Tibial nerve (tissue), 4 donors: ENCODE data around the gene BLNK.

ENCODE experiments used
- CTCF ChIP-seq, 5 experiments: fragments of 200-600 bp in 3 of 5; fragments of 450-650 bp in 2 of 5; sonication (generic) in 3 of 5; IDR thresholded peaks; one replicate each; pipeline ENCODE4 v1.5.1; 2016 to 2019; ENCODE audit warnings: antibody characterized with exemption in 5 of 5, mild to moderate bottlenecking in 3 of 5, moderate library complexity in 2 of 5
- EP300 ChIP-seq, 2 donors: sonication (generic); formaldehyde crosslinking; IDR thresholded peaks; one replicate each; pipeline ENCODE4 v1.6.1; 2017; ENCODE audit warnings: antibody characterized with exemption in 2 of 2, mild to moderate bottlenecking in 1 of 2

GRCh38 chr10:96233959-96234358, 37.4 kb downstream of the BLNK start:
- TF ChIP-seq EP300 (IDR thresholded peaks at IDR 0.05) (no peak), CTCF (IDR thresholded peaks at IDR 0.05) (no peak)
